ENCODE measurements around the gene PSMB9.

The PSMB9 gene

GRCh38 chr6:32840604-32841246 is 13.3 kb upstream of the PSMB9 start:
- peak in 3 of 6 experiments; percentile 2 to 11 (median 3) for DNase-seq

- DNase-seq, result no peak
These were observed 11.9 kb upstream of the PSMB9 start for GRCh38 chr6:32842021-32842650.

- no peak for DNase-seq
These were observed 11.3 kb upstream of the PSMB9 start for GRCh38 chr6:32842690-32843089.

- peak in 1 of 6 experiments; percentile 36 for DNase-seq
These were observed 10.5 kb upstream of the PSMB9 start for GRCh38 chr6:32843331-32843978.

- DNase-seq, result peak; percentile 95 to 99 (median 96)
These were observed 9.8 kb upstream of the PSMB9 start, which contains the start of gene PSMB8 for GRCh38 chr6:32843979-32844838. PSMB8 (minus strand) TSS chr6:32844047; CDS start chr6:32843996, 51 bp downstream.

- DNase-seq, result peak in 2 of 6 experiments; percentile 49 to 70
These were observed 9.1 kb upstream of the PSMB9 start for GRCh38 chr6:32844839-32845383.

GRCh38 chr6:32845384-32845884 is 8.6 kb upstream of the PSMB9 start:
- peak in 5 of 6 experiments; percentile 22 to 61 (median 31) for DNase-seq

- no peak for DNase-seq
These were observed 7.0 kb upstream of the PSMB9 start for GRCh38 chr6:32847004-32847403.

GRCh38 chr6:32847795-32848194 is 6.2 kb upstream of the PSMB9 start:
- no peak for DNase-seq

- no peak for DNase-seq
These were observed 4.9 kb upstream of the PSMB9 start for GRCh38 chr6:32849126-32849525.

GRCh38 chr6:32851025-32851424 is 3.0 kb upstream of the PSMB9 start:
- no peak for DNase-seq

GRCh38 chr6:32852018-32852843 is 1.8 kb upstream of the PSMB9 start:
- DNase-seq, result peak in 1 of 6 experiments; percentile 26

GRCh38 chr6:32852844-32853540 is 1.0 kb upstream of the PSMB9 start:
- peak in 5 of 6 experiments; percentile 55 to 65 (median 60) for DNase-seq

- DNase-seq, result peak in 4 of 6 experiments; percentile 41 to 66 (median 58)
These were observed 585 bp downstream of the PSMB9 start for GRCh38 chr6:32854376-32855178.

GRCh38 chr6:32855467-32856174 is 1.6 kb downstream of the PSMB9 start:
- no peak for DNase-seq

- no peak for DNase-seq
These were observed 3.3 kb downstream of the PSMB9 start for GRCh38 chr6:32857156-32857891.

- no peak for DNase-seq
These were observed 4.2 kb downstream of the PSMB9 start for GRCh38 chr6:32858194-32858593.

- DNase-seq, result no peak
These were observed 6.7 kb downstream of the PSMB9 start for GRCh38 chr6:32860674-32861073.

- no peak for DNase-seq
These were observed 8.7 kb downstream of the PSMB9 start for GRCh38 chr6:32862725-32863124.
